Sigmoid colon (tissue), 7 donors: ENCODE data around the gene APC. TPM values are rescaled to one million over a fixed set of nuclear protein-coding genes. Genes with fewer than 3 reads are reported as not detected.

ENCODE experiments used
- DNase-seq: peaks from one replicate; pipeline ENCODE4 v3.0.0-alpha.2; 2019
- H3K27ac ChIP-seq, 4 donors: fragments of 200-600 bp; sonication (generic); one replicate each; pipeline ENCODE4 v1.5.1; 2016 to 2019; ENCODE audit warnings: mild to moderate bottlenecking in 1 of 4
- H3K27me3 ChIP-seq, 3 donors: fragments of 200-600 bp; sonication (generic); one replicate each; pipeline ENCODE4 v1.5.1; 2019; ENCODE audit warnings: mild to moderate bottlenecking in 1 of 3
- H3K36me3 ChIP-seq, 4 donors: fragments of 200-600 bp; sonication (generic); one replicate each; pipeline ENCODE4 v1.5.1; 2016 to 2019
- H3K4me1 ChIP-seq, 4 donors: fragments of 200-600 bp; sonication (generic); one replicate each; pipeline ENCODE4 v1.5.1; 2017 to 2019
- H3K4me3 ChIP-seq, 4 donors: fragments of 200-600 bp; sonication (generic); one replicate each; pipeline ENCODE4 v1.5.1; 2017 to 2019; ENCODE audit warnings: mild to moderate bottlenecking in 2 of 4, moderate library complexity in 1 of 4
- H3K9me3 ChIP-seq, 4 donors: fragments of 200-600 bp in 3 of 4; sonication (generic) in 3 of 4; one replicate each; pipeline versions ENCODE4 v1.5.1 to v1.6.1; 2013 to 2019
- CTCF ChIP-seq, 4 experiments: fragments of 450-650 bp in 3 of 4; fragments of 200-600 bp in 1 of 4; IDR thresholded peaks; one replicate each; pipeline ENCODE4 v1.5.1; 2016 to 2019; ENCODE audit warnings: antibody characterized with exemption in 4 of 4, mild to moderate bottlenecking in 3 of 4, moderate library complexity in 2 of 4
- EP300 ChIP-seq, 4 donors: sonication (generic); formaldehyde crosslinking; IDR thresholded peaks; one replicate each; pipeline ENCODE4 v1.6.1; 2017; ENCODE audit warnings: antibody characterized with exemption in 4 of 4
- POLR2A ChIP-seq, 2 donors: fragments of 450-650 bp; IDR thresholded peaks; one replicate each; pipeline ENCODE4 v1.6.1; 2016; ENCODE audit warnings: antibody characterized with exemption in 2 of 2, mild to moderate bottlenecking in 2 of 2, moderate library complexity in 2 of 2
- POLR2AphosphoS5 ChIP-seq, 4 donors: sonication (generic); formaldehyde crosslinking; IDR thresholded peaks; one replicate each; pipeline ENCODE4 v1.6.1; 2017; ENCODE audit warnings: antibody characterized with exemption in 4 of 4
- WGBS, 2 donors: extraction: QIAGEN DNeasy Blood & Tissue Kit; methylation state at CpG; one replicate each; pipeline ENCODE4 v1.1.7; 2013; 5-methylcytosine and 5-hydroxymethylcytosine counted together
- intact Hi-C: fragments of 100-400 bp; cut with DNase I; formaldehyde crosslinking; loops from one replicate; pipeline ENCODE4 v1.15.1; 2023
- polyA plus RNA-seq, 3 donors: library from polyadenylated mRNA; stranded (reverse); fragments of 200-250 nt; gene quantifications; one replicate each; pipeline ENCODE4 v1.2.3, GENCODE V29; 2013
- total RNA-seq, 4 donors: library from RNA; depleted of rRNA; stranded (reverse); fragments of >200 nt; gene quantifications; one replicate each; pipeline ENCODE4 v1.1.0, GENCODE V29; 2016
- donor health status: healthy with polysubstance abuse.
- donor health status: Bipolar disorder and iron deficiency.
- donor health status: healthy.

The APC gene
- total and polyA plus RNA-seq, 7 donors, result 2.4 to 81.4 (median 46.1) TPM

GRCh38 chr5:112718344-112718743, 19.3 kb upstream of the APC start:
- H3K27me3 ChIP-seq, result no peaks in the 10 kb centered on the region
- intact Hi-C loops, result no loop called here
- H3K9me3 ChIP-seq, result no peaks in the 10 kb centered on the region
- peaks cover 0 to 51% (median 15%) of the 10 kb centered on the region in 4 donors for H3K4me1 ChIP-seq
- no peak overlapping the region for H3K27ac ChIP-seq
- H3K4me3 ChIP-seq, result no peak overlapping the region
- DNase-seq, result no peak
- TF ChIP-seq CTCF (IDR thresholded peaks at IDR 0.05), result no peak
- TF ChIP-seq POLR2AphosphoS5 (IDR thresholded peaks at IDR 0.05), result no peak
- no peak for TF ChIP-seq POLR2A (IDR thresholded peaks at IDR 0.05)
- no peak for TF ChIP-seq EP300 (IDR thresholded peaks at IDR 0.05)
- no peaks in the 10 kb centered on the region for H3K36me3 ChIP-seq
- WGBS, 2 donors, result 94 to 97% methylated on average over 2 of the region's 2 CpGs

- no peak for TF ChIP-seq POLR2A (IDR thresholded peaks at IDR 0.05)
- no peak for TF ChIP-seq CTCF (IDR thresholded peaks at IDR 0.05)
- TF ChIP-seq EP300 (IDR thresholded peaks at IDR 0.05), result no peak
- no peak for TF ChIP-seq POLR2AphosphoS5 (IDR thresholded peaks at IDR 0.05)
- Histone ChIP-seq H3K9me3 (no peaks in the 10 kb centered on the region), H3K4me3 (no peak overlapping the region), H3K36me3 (no peaks in the 10 kb centered on the region), H3K27me3 (no peaks in the 10 kb centered on the region), H3K4me1 (peaks cover 0 to 44% (median 17%) of the 10 kb centered on the region in 4 donors), H3K27ac (no peak overlapping the region)
- no peak for DNase-seq
- intact Hi-C loops, result no loop called here
- WGBS, 2 donors, result 82 to 85% methylated on average over 2 of the region's 2 CpGs
These were observed 17.1 kb upstream of the APC start for GRCh38 chr5:112720576-112720975.

GRCh38 chr5:112724901-112725300, 12.8 kb upstream of the APC start:
- H3K9me3 ChIP-seq, result no peaks in the 10 kb centered on the region
- peaks cover 0 to 40% (median 9%) of the 10 kb centered on the region in 4 donors for H3K4me1 ChIP-seq
- TF ChIP-seq POLR2A (IDR thresholded peaks at IDR 0.05) (no peak), CTCF (IDR thresholded peaks at IDR 0.05) (no peak), EP300 (IDR thresholded peaks at IDR 0.05) (no peak), POLR2AphosphoS5 (IDR thresholded peaks at IDR 0.05) (no peak)

DNA sequence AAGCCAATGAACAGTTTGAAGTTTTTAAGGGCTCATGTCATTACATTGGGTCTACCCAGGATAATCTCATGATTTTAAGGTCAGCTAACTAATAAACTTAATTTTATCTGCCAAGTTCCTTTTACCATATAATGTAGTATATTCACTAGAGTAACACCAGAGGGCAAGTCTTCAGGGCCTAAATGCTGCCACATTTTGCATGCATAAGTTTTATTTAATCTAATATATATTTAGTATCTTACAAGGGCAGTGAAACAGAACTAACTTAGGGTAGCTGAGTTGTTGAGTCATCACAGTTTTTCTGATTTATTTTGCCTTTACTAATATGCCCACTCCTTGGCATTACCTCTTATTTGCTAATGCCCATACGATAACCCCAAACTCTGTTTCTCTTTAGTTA, 8.1 kb upstream of the APC start:
- no peak overlapping the region for H3K4me3 ChIP-seq
- no peaks in the 10 kb centered on the region for H3K27me3 ChIP-seq
- intact Hi-C loops, result no loop called here
- TF ChIP-seq POLR2AphosphoS5 (IDR thresholded peaks at IDR 0.05) (no peak), CTCF (IDR thresholded peaks at IDR 0.05) (no peak), POLR2A (IDR thresholded peaks at IDR 0.05) (no peak), EP300 (IDR thresholded peaks at IDR 0.05) (no peak)
- no peak overlapping the region for H3K27ac ChIP-seq
- no peaks in the 10 kb centered on the region for H3K9me3 ChIP-seq
- H3K36me3 ChIP-seq, result no peaks in the 10 kb centered on the region
- peaks cover 0 to 30% (median 0%) of the 10 kb centered on the region in 4 donors for H3K4me1 ChIP-seq
- DNase-seq, result no peak
- 94 to 95% methylated on average over 1 of the region's 1 CpG for WGBS, 2 donors

More at GRCh38 chr5:112724901-112725300, 12.8 kb upstream of the APC start:
- H3K36me3 ChIP-seq, result no peaks in the 10 kb centered on the region
- no peaks in the 10 kb centered on the region for H3K27me3 ChIP-seq
- no peak for DNase-seq
- no peak overlapping the region for H3K27ac ChIP-seq
- intact Hi-C loops, result no loop called here
- 64 to 80% methylated on average over 4 of the region's 4 CpGs for WGBS, 2 donors
- H3K4me3 ChIP-seq, result no peak overlapping the region

DNA sequence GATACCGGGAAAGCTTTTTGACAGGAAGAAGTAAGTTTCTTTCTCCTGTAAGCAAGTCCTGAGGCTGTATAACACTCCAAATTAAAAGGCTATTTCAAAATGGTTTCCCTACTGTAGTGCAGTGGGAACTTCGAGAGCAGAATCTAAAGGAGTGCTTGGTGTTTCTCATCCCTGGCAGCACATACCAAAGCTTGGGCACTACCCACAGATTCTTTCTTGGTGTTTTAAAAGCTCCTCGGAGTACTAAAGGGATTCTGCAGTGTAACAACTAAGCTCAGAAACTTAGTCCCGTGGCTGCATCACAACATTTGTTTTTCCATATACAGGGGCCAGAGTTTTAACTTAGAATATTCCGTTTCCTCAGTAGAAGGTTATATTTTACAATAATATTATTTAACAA, 5.6 kb upstream of the APC start:
- no peak overlapping the region for H3K4me3 ChIP-seq
- H3K9me3 ChIP-seq, result no peaks in the 10 kb centered on the region
- intact Hi-C loops, result no loop called here
- DNase-seq, result no peak
- no peaks in the 10 kb centered on the region for H3K27me3 ChIP-seq
- H3K27ac ChIP-seq, result peak overlapping the region in 2 of 4 donors; percentile 37 to 55
- peaks cover 0 to 42% (median 0%) of the 10 kb centered on the region in 4 donors for H3K4me1 ChIP-seq
- TF ChIP-seq CTCF (IDR thresholded peaks at IDR 0.05), result no peak
- no peaks in the 10 kb centered on the region for H3K36me3 ChIP-seq
- WGBS, 2 donors, result 93 to 94% methylated on average over 5 of the region's 5 CpGs
